Smooth muscle cell (in vitro differentiated cells): ENCODE measurements around the gene REEP2. TPM values are rescaled to one million over a fixed set of nuclear protein-coding genes. Genes with fewer than 3 reads are reported as not detected.
"Not testable (repeated sequence)": the region's sequence is repeated elsewhere in the genome, so short reads cannot be mapped to it uniquely, and the experiment has no call there.

ENCODE experiments used
- DNase-seq: peaks from one replicate; lab custom pipeline; 2025; ENCODE audit not compliant: unreplicated experiment; lab: John Stamatoyannopoulos, UW
- H2AFZ ChIP-seq: fragments of 200-600 bp; sonication (generic); 2 replicates; pipeline ENCODE4 v1.6.0; 2016; ENCODE audit warnings: antibody characterized with exemption, low read depth, mild to moderate bottlenecking
- H3F3A ChIP-seq: fragments of 200-600 bp; sonication (generic); 2 replicates; pipeline ENCODE4 v1.6.0; 2017; ENCODE audit warnings: antibody characterized with exemption, low read depth
- H3K27ac ChIP-seq: fragments of 200-600 bp; sonication (generic); 2 replicates; pipeline ENCODE4 v1.5.1; 2016; ENCODE audit warnings: low read depth, mild to moderate bottlenecking
- H3K27me3 ChIP-seq: fragments of 200-600 bp; sonication (generic); 2 replicates; pipeline ENCODE4 v1.6.1; 2016; ENCODE audit warnings: low read depth, mild to moderate bottlenecking
- H3K36me3 ChIP-seq: fragments of 200-600 bp; sonication (generic); 2 replicates; pipeline ENCODE4 v1.5.1; 2016; ENCODE audit warnings: low read depth
- H3K4me1 ChIP-seq: fragments of 200-600 bp; sonication (generic); 2 replicates; pipeline ENCODE4 v1.5.1; 2016; ENCODE audit warnings: low read depth
- H3K4me2 ChIP-seq: fragments of 200-600 bp; sonication (generic); 2 replicates; pipeline ENCODE4 v1.6.0; 2016; ENCODE audit warnings: mild to moderate bottlenecking
- H3K4me3 ChIP-seq: fragments of 200-600 bp; sonication (generic); 2 replicates; pipeline ENCODE4 v1.5.1; 2016; ENCODE audit warnings: mild to moderate bottlenecking
- H3K79me2 ChIP-seq: fragments of 200-600 bp; sonication (generic); 2 replicates; pipeline ENCODE4 v1.6.0; 2016; ENCODE audit warnings: low read depth, mild to moderate bottlenecking
- H3K9ac ChIP-seq: fragments of 200-600 bp; sonication (generic); 2 replicates; pipeline ENCODE4 v1.6.0; 2016; ENCODE audit warnings: low read depth
- H3K9me3 ChIP-seq: fragments of 200-600 bp; sonication (generic); replicated peaks from 2 replicates; pipeline ENCODE4 v1.5.1; 2016; ENCODE audit warnings: low read depth
- H4K20me1 ChIP-seq: fragments of 200-600 bp; sonication (generic); 2 replicates; pipeline ENCODE4 v1.6.0; 2016; ENCODE audit warnings: low read depth
- whole genome bisulfite sequencing: methylation state at CpG from one replicate; pipeline ENCODE4 v1.1.7; 2016; ENCODE audit warnings: low lambda C conversion rate; 5-methylcytosine and 5-hydroxymethylcytosine counted together
- polyA plus RNA-seq: library from polyadenylated mRNA; unstranded; fragments of >200 nt; fragmentation: Nextera tagmentation; extraction: Ambion mirVana; gene quantifications from 2 replicates; pipeline ENCODE4 v1.2.1, GENCODE V29; 2016
- total RNA-seq: library from RNA; depleted of rRNA; stranded (reverse); fragments of >200 nt; gene quantifications from 2 replicates; pipeline ENCODE4 v1.2.3, GENCODE V29; 2014
- TF ChIP-seq, protein P1 (sequence below): fragments of 200-600 bp; sonication (generic); IDR thresholded peaks from 2 replicates; pipeline ENCODE4 v1.5.1; 2017; ENCODE audit warnings: borderline replicate concordance, mild to moderate bottlenecking, antibody characterized with exemption; ENCODE audit not compliant: insufficient read depth, poor library complexity, severe bottlenecking

Gene REEP2
- total and polyA plus RNA-seq, 2 experiments from 2014 or later, result 4.0 to 5.4 TPM

DNA sequence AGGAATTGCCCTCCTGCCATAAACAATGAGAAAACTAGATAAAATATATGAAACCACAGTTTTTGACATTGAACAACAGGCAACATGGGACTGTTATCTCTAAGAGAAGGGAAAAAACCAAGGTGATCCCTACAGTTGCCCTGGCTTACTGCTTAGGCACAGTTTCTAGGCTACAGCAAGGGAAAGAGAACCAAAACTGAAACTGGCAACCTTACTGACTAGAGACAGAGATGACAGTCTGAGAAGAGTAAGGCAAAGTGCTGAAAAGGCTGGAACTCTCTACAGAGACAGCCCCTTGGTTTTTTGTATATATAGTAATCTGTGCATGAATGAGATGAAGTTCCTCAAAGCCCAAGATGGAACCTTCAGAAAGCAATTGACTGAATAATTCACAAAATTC lies 36.2 kb upstream of the REEP2 start:
- Histone ChIP-seq H3K36me3 (peaks cover 17% of the 10 kb centered on the region), H3K79me2 (no peaks in the 10 kb centered on the region), H2AFZ (no peak overlapping the region), H3K4me1 (no peaks in the 10 kb centered on the region), H3F3A (no peaks in the 10 kb centered on the region), H3K27ac (no peak overlapping the region), H3K4me3 (no peak overlapping the region), H3K27me3 (no peaks in the 10 kb centered on the region), H3K9ac (no peak overlapping the region), H3K9me3 (no peaks in the 10 kb centered on the region), H4K20me1 (no peaks in the 10 kb centered on the region), H3K4me2 (no peak overlapping the region)
- DNase-seq, result no peak
- TF ChIP-seq, protein P1, sequence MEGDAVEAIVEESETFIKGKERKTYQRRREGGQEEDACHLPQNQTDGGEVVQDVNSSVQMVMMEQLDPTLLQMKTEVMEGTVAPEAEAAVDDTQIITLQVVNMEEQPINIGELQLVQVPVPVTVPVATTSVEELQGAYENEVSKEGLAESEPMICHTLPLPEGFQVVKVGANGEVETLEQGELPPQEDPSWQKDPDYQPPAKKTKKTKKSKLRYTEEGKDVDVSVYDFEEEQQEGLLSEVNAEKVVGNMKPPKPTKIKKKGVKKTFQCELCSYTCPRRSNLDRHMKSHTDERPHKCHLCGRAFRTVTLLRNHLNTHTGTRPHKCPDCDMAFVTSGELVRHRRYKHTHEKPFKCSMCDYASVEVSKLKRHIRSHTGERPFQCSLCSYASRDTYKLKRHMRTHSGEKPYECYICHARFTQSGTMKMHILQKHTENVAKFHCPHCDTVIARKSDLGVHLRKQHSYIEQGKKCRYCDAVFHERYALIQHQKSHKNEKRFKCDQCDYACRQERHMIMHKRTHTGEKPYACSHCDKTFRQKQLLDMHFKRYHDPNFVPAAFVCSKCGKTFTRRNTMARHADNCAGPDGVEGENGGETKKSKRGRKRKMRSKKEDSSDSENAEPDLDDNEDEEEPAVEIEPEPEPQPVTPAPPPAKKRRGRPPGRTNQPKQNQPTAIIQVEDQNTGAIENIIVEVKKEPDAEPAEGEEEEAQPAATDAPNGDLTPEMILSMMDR, result no peak

DNA sequence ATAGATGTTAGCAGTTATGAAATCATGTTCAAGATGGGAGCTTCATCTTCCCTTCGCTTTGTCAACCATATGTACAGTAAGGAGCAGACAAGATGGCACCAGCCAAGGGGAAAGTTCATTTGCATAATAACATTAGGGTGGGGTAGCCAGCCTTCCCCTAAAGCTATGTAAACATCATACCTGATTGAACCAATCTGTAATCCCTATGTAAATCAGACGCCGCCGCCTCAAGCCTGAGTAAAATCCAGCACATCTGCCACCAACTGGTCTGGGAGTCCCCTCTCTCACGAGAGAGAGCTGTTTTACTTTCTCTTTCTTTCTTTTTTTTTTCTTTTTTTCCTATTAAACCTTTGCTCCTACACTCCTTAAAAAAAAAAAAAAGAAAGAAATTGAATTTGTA lies 30.8 kb upstream of the REEP2 start:
- Histone ChIP-seq H3K27ac (no peak overlapping the region), H3K4me3 (no peak overlapping the region)

DNA sequence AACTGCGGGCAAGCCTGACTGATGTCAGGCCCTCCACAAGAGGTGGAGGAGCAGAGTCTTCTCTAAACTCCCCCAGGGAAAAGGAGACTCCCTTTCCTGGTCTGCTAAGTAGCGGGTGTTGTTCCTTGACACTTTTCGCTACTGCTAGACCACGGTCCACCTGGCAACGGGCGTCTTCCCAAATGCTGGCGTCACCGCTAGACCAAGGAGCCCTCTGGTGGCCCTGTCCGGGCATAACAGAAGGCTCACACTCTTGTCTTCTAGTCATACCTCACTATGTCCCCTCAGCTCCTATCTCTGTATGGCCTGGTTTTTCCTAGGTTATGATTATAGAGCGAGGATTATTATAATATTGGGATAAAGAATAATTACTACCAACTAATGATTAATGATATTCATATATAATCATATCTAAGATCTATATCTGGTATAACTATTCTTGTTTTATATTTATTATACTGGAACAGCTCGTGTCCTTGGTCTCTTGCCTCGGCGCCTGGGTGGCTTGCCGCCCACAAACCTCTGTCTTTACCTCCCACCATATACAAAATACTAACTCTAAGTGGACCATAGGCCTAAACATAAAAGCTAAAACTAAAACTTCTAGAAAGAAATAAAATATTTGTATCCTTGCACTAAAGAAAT lies 27.7 kb upstream of the REEP2 start:
- not testable (repeated sequence) for H3K4me1 ChIP-seq, H3K9me3 ChIP-seq, H3K4me3 ChIP-seq, DNase-seq, H3K79me2 ChIP-seq, H3K36me3 ChIP-seq, H3K27ac ChIP-seq, H3K9ac ChIP-seq, H3F3A ChIP-seq, H4K20me1 ChIP-seq, H2AFZ ChIP-seq, H3K4me2 ChIP-seq, H3K27me3 ChIP-seq
- WGBS, result 81% methylated on average over 14 of the region's 14 CpGs
- TF ChIP-seq, protein P1, result peak; percentile 48

More for the DNA sequence above, 30.8 kb upstream of the REEP2 start:
- H3K9me3 ChIP-seq, result no peaks in the 10 kb centered on the region
- no peaks in the 10 kb centered on the region for H3K27me3 ChIP-seq
- no peaks in the 10 kb centered on the region for H4K20me1 ChIP-seq
- peaks cover 5% of the 10 kb centered on the region for H3K36me3 ChIP-seq
- no peak overlapping the region for H2AFZ ChIP-seq
- no peak for DNase-seq
- WGBS, result 94% methylated on average over 5 of the region's 5 CpGs
- H3K4me2 ChIP-seq, result no peak overlapping the region
- H3K9ac ChIP-seq, result no peak overlapping the region
- TF ChIP-seq, protein P1, result no peak
- H3F3A ChIP-seq, result no peaks in the 10 kb centered on the region
- H3K4me1 ChIP-seq, result no peaks in the 10 kb centered on the region
- H3K79me2 ChIP-seq, result no peaks in the 10 kb centered on the region

DNA sequence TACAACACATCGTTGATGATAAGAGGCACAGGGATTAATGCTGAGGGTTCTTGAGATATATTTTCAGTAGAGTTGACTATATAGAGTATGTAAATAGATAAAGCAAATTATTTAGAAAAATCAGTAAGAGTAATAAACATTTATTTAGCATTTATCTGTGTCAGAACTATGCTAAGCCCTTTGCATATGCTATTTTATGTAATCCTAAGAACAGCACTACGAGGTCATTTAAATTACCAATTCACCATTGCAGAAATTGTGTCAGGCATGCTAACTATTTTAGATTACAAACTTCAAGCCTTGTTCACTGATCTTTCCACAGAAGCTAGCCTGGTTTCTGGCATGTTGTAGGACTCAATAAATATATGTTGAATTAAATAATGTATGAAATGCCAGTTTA lies 20.4 kb upstream of the REEP2 start:
- 88% methylated on average over 2 of the region's 2 CpGs for WGBS
- no peaks in the 10 kb centered on the region for H3K79me2 ChIP-seq
- no peak overlapping the region for H3K9ac ChIP-seq
- DNase-seq, result no peak
- no peaks in the 10 kb centered on the region for H3F3A ChIP-seq
- H3K27ac ChIP-seq, result no peak overlapping the region
- H3K4me1 ChIP-seq, result no peaks in the 10 kb centered on the region
- no peak overlapping the region for H3K4me2 ChIP-seq
- no peaks in the 10 kb centered on the region for H4K20me1 ChIP-seq
- peaks cover 39% of the 10 kb centered on the region for H3K36me3 ChIP-seq
- no peak overlapping the region for H3K4me3 ChIP-seq
- no peak overlapping the region for H2AFZ ChIP-seq
- H3K27me3 ChIP-seq, result no peaks in the 10 kb centered on the region
- TF ChIP-seq, protein P1, result no peak
- no peaks in the 10 kb centered on the region for H3K9me3 ChIP-seq
